GM20000 (cell line): Measurements from ENCODE around the gene GBE1.

Experiments
- DNase-seq: peaks from one replicate; pipeline ENCODE4 v3.0.0; 2012; ENCODE audit warnings: low spot score
- TF ChIP-seq, protein P1 (sequence below): IDR thresholded peaks from 2 replicates; pipeline ENCODE4 v1.5.1; 2012; ENCODE audit warnings: mild to moderate bottlenecking, control low read depth; ENCODE audit errors: extremely low read depth, missing control alignments

The GBE1 gene

DNA sequence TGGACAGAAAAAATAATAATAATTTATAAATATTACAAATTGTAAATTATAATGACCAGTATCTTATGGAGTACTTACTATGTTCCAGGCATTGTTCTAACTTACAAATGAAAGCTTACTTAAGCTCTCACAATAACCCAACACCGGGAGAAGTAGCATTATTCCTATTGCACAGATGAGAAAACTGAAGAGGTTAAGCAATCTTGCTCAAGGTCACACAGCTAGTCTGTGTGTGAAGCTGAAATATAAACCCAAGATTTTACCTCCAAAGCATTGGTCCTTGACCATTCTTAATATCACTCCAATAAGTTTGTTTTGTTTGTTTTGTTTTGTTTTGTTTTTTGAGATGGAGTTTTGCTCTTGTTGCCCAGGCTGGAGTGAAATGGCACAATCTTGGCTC is 43.1 kb downstream of the GBE1 start:
- DNase-seq: no peak
- TF ChIP-seq, protein P1, sequence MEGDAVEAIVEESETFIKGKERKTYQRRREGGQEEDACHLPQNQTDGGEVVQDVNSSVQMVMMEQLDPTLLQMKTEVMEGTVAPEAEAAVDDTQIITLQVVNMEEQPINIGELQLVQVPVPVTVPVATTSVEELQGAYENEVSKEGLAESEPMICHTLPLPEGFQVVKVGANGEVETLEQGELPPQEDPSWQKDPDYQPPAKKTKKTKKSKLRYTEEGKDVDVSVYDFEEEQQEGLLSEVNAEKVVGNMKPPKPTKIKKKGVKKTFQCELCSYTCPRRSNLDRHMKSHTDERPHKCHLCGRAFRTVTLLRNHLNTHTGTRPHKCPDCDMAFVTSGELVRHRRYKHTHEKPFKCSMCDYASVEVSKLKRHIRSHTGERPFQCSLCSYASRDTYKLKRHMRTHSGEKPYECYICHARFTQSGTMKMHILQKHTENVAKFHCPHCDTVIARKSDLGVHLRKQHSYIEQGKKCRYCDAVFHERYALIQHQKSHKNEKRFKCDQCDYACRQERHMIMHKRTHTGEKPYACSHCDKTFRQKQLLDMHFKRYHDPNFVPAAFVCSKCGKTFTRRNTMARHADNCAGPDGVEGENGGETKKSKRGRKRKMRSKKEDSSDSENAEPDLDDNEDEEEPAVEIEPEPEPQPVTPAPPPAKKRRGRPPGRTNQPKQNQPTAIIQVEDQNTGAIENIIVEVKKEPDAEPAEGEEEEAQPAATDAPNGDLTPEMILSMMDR: no peak

DNA sequence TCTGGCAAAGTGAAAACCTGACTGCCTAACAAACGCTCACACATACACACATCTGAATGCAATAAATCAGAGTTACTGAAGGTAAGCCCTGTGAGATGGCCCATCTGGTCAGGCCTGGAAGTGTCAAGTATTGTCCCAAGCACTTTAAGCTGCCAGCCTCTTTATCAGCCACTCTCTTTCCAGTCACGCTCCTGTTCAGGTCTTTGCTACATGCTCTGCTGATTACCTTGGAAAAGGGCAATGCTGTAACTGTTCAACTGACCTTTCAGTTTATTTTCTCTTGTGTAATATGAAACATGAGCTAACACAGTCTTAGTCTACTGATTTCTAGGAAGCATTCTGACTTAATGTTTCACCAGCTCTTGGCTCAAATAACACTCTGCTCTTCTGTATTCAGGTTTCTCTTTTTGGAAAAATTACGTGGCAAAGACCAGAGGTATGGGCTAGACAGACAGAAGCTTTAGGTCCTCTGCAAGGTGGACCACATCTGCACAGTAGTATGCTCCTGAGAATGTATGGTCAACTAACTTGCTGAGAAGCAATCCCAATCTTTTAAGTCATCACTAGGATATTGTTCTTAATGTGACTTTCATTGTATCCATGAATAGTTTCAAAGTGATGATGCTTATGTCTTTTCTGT is 44.5 kb downstream of the GBE1 start:
- no peak for DNase-seq
- TF ChIP-seq, protein P1: no peak

DNA sequence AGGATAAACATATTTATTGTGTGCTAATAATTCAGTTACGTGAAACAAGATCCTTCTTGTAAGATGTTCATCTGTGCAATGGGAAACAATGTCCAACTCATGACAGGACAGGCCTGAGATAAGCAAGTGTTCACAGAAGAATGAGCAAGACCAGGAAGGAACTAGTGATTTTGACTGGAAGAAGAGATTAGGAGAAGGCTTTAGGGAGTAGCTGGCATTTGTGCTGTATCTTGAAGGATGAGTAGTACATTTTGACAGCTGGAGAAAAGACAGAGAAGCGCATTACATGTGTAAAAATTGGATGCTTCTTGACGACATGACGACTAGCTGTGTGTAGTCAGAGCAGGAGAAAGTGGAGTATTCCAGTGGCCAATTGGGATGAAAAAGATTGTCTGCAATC is 48.4 kb downstream of the GBE1 start:
- DNase-seq: no peak
- TF ChIP-seq, protein P1: no peak

DNA sequence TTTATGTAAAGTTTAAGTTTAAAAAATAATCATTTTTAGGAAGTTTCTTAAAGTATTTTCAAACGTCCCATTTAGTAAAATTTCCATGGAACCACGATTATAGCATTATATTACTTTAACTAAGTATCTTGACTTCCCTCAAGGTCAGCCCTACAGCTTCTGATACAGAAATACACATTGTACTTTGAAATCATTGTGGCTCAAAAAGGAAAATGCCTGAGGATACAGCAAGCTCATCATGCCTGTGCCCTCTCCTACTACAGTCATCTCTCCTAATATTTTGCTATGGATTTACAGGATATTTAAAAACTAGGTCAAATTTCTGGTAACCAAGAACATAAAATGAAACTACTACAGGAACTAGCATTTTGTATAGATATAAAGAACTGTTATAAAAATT is 51.8 kb downstream of the GBE1 start:
- TF ChIP-seq, protein P1: no peak
- no peak for DNase-seq

DNA sequence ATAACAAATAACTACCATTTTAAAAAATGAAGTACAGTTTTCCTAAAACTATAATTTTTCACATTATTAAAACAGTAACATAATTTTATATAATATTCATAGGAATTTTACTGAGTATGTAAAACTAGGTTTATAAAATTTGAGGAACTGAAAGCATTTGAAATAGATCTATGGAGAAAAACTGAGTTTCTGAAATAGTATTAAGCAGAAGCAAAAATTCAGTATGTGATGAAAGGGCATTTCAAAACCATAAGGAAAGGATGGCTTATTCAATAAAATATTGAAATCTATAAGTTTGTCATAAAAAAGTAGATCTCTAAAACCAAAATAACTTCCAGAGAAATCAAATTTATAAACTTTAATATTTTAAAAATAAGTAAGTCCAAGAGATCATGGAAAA is 53.4 kb downstream of the GBE1 start:
- TF ChIP-seq, protein P1: no peak
- no peak for DNase-seq

DNA sequence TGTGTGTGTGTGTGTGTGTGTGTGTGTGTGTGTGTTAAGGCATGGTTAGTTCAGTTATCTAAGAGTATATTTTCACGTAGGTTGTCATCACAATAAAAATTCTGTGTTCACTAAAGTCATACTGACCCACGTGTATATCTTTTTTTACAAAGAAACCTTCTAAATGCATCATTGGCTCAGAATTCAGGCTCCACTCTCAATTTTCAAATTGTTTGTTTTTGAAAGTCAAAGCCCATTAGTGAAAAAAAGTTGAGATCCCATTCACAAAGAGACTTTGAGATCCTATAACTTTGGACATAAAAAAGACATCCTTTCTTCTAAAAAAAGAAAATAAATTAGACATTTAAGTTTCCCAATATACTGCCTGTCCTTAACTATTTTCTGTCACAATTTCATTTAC is 59.3 kb downstream of the GBE1 start:
- DNase-seq: no peak
- TF ChIP-seq, protein P1: no peak

DNA sequence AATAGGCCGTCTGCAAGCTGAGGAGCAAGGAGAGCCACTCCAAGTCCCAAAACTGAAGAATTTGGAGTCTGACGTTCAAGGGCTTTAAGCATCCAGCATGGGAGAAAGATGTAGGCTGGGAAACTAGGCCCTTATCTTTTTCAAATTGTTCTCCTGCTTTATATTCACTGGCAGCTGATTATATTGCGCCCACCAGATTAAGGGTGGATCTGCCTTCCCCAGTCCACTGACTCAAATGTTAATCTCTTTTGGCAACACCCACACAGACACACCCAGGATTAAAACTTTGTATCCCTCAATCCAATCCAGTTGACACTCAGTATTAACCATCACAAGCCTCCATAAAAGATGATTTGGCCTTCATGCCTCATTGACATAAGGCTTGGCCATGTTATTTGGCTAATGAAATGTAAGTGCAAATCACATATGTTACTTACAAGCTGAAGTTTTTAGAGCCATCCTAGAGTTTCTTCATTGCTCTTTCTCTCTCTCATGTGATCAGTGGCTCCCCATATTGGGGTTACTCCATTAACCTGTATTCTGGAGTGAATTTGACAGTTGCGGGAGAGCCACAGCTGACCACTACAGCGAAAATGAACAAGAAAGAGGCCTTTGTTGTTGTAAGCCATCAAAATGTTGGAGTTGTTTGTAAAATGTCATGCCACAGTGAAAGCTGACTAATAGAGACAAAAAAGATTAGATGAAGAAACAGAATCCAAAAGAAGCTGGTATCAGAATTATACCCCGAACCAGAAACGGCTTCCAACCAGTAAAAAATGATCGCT is 61.7 kb downstream of the GBE1 start:
- TF ChIP-seq, protein P1: no peak
- DNase-seq: no peak
